HG02852 (cell line): Measurements from ENCODE around the gene GNA15.
"Not testable (repeated sequence)": the region's sequence is repeated elsewhere in the genome, so short reads cannot be mapped to it uniquely, and the experiment has no call there.

Source experiments
- ATAC-seq: cut with Tn5 transposase; IDR thresholded peaks from one replicate; pipeline ENCODE4 v1.9.1; 2021; ENCODE audit warnings: mild to moderate bottlenecking, moderate library complexity; ENCODE audit not compliant: unreplicated experiment

Gene GNA15

GRCh38 chr19:3148503-3148902 is 12.7 kb downstream of the GNA15 start:
- ATAC-seq, result no peak

GRCh38 chr19:3149089-3149488 is 13.3 kb downstream of the GNA15 start:
- no peak for ATAC-seq

- ATAC-seq, result no peak
These were observed 14.0 kb downstream of the GNA15 start for GRCh38 chr19:3149526-3150505.

- ATAC-seq, result no peak
These were observed 15.0 kb downstream of the GNA15 start for GRCh38 chr19:3150739-3151329.

- no peak for ATAC-seq
These were observed 16.0 kb downstream of the GNA15 start for GRCh38 chr19:3151563-3152418.

- no peak for ATAC-seq
These were observed 16.6 kb downstream of the GNA15 start for GRCh38 chr19:3152419-3152780.

- ATAC-seq, result no peak
These were observed 17.7 kb downstream of the GNA15 start for GRCh38 chr19:3153286-3154230.

GRCh38 chr19:3154447-3154846 is 18.6 kb downstream of the GNA15 start:
- ATAC-seq, result not testable (repeated sequence)

- no peak for ATAC-seq
These were observed 19.3 kb downstream of the GNA15 start for GRCh38 chr19:3154957-3155736.

GRCh38 chr19:3157096-3157845 is 21.4 kb downstream of the GNA15 start:
- no peak for ATAC-seq

GRCh38 chr19:3159565-3159964 is 23.7 kb downstream of the GNA15 start:
- no peak for ATAC-seq

- ATAC-seq, result no peak
These were observed 24.4 kb downstream of the GNA15 start for GRCh38 chr19:3160219-3160618.

- no peak for ATAC-seq
These were observed 25.6 kb downstream of the GNA15 start for GRCh38 chr19:3161453-3161852.

GRCh38 chr19:3162418-3163229 is 26.8 kb downstream of the GNA15 start:
- no peak for ATAC-seq

- no peak for ATAC-seq
These were observed 27.5 kb downstream of the GNA15 start for GRCh38 chr19:3163230-3163886.

- ATAC-seq, result no peak
These were observed 28.1 kb downstream of the GNA15 start for GRCh38 chr19:3163943-3164342.

GRCh38 chr19:3167533-3168272 is 31.9 kb downstream of the GNA15 start:
- no peak for ATAC-seq
